ENCODE measurements around the gene GDPD3.
"Not testable (repeated sequence)": the region's sequence is repeated elsewhere in the genome, so short reads cannot be mapped to it uniquely, and the experiment has no call there.

GDPD3 gene, protein sequence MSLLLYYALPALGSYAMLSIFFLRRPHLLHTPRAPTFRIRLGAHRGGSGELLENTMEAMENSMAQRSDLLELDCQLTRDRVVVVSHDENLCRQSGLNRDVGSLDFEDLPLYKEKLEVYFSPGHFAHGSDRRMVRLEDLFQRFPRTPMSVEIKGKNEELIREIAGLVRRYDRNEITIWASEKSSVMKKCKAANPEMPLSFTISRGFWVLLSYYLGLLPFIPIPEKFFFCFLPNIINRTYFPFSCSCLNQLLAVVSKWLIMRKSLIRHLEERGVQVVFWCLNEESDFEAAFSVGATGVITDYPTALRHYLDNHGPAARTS

DNA sequence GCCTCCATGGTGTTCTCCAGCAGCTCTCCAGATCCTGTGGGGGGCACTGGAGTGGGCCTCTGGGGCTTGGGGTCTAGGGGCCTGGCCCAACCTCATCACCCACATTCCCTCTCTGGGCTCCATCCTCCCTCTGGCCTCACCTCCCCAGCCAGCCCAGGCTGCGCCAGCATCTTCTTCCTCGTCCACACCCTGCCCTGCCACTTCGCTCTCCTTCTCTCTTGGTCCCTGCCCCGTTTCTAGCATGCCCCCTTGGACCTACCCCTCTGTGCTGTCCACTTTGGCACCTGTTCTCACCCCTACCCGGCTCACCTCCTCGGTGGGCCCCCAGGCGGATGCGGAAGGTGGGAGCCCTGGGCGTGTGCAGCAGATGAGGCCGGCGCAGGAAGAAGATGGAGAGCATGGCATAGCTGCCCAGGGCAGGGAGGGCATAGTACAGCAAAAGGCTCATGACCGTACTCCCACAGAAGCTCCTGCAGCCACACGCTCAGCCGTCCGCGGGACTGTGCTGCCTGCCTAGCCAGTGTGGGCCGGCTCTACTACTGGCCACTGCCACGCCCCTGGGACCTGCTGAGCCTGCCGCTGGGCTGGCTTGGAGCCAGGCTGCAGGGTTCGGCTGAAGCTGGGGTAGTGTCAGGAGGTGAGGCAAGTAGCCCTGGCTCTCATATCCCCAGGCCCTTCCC, at the start of gene GDPD3:
Gene GDPD3, minus strand, starts transcription at position 507 of the 680 bp plus-strand sequence. Its CDS starts 59 bp downstream, at position 448.
- peak; percentile 77 for DNase-seq

DNA sequence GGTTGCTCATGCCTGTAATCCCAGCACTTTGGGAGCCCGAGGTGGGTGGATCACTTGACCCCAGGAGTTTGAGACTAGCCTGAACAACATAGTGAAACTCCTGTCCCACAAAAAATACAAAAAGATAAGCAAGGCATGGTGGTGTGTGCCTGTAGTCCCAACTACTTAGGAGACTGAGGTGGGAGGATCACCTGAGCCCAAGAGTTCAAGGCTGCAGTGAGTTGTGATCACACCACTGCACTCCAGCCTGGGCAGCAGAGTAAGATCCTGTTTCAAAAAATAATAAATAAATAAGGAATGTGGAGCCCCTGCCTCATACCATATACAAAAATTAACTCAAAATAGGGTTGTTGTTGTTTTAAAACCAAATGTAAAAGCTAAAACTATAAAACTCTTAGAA, 43.9 kb upstream of the GDPD3 start:
- no peak for DNase-seq

DNA sequence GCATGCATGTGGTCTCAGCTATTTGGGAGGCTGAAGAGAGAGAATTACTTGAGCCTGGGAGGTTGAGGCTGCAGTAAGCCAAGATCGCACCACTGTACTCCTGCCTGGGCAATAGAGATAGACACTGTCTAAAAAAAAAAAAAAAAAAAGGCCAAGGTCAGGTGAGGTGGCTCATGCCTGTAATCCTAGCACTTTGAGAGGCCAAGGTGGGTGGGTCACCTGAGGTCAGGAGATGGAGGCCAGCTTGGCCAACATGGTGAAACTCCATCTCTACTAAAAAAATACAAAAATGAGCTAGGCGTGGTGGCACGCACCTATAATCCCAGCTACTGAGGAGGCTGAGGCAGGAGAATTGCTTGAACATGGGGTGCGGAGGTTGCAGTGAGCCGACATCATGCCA, 41.9 kb upstream of the GDPD3 start:
- DNase-seq = no peak

DNA sequence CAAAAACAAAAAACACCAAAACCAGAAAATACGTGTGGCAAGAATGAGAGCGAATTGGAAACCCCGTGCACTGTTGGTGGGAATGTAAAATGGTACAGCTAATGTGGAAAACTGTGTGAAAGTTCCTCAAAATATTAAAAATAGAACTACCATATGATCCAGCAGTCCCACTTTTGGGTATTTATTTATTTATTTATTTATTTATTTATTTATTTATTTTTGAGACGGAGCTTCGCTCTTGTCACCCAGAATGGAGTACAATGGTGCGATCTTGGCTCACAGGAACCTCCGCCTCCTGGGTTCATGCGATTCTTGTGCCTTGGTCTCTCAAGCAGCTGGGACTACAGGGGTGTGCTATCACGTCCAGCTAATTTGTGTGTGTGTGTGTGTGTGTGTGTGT, 39.2 kb upstream of the GDPD3 start:
- DNase-seq = no peak

DNA sequence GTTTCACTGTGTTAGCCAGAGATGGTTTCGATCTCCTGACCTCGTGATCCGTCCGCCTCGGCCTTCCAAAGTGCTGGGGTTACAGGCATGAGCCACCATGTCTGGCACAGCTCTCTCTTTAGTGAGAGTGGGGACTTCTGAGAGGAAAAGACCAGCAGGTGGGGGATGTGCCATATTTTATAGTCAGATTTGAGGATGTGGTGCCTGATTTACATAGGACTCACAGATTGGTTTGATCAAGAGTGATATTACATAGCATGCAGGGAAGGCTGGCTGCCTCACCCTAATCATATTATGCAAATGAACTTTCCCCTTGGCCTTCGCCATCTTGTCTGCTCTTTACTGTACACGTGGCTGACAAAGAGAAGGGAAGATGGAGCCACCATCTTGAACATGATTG, 37.8 kb upstream of the GDPD3 start:
- DNase-seq = peak; percentile 82

DNA sequence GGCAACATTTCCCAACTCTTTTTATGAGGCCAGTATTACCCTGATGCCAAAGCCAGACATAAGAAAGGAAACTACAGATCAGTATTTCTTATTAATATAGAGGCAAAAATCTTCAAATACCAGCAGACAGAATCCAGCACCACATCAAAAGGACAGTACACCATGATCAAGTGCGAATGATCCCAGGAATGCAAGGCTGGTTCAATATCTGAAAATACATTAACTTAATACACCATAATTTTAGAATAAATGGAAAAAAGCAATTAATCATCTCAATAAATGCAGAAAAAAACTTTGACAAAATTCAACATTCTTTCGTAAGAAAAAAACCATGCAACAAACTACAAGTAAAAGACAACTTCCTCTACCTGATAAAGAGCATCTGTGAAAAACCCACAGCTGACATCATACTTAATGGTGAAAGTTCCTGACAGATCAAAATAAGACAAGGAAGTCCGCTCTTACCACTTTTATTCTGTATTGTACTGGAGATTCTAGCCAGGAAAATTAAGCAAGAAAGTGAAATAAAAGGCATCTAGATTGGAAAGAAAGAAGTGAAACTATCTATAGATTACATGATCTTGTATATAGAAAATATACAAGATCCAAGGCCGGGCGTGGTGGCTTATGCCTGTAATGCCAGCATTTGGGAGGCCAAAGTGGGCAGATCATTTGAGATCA, 36.1 kb upstream of the GDPD3 start:
- no peak for DNase-seq

DNA sequence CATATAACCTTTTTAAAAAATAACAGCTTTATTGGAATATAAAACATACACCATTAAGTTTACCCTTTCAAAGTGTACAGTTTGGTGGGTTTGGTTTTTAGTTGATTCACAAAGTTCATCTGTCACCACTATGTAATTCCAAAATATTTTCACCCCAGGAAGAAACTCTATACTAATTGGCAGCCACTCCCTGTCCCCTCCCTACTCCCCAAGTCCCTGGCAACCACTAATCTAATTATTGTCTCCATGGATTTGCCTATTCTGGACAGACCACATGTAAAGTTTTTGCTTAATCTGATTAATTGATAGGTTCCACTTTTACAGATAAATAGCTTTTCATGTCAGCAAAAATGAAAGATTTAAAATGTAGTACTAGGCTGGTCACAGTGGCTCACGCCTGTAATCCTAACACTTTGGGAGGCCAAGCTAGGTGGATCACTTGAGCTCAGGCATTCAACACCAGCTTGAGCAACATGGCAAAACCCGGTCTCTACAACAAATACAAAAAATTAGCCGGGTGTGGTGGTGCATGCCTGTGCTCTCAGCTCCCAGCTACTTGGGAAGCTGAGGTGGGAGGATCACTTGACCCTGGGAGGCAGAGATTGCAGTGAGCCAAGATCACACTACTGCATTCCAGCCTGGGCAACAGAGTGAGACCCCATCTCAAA, 34.6 kb upstream of the GDPD3 start:
- DNase-seq = no peak

DNA sequence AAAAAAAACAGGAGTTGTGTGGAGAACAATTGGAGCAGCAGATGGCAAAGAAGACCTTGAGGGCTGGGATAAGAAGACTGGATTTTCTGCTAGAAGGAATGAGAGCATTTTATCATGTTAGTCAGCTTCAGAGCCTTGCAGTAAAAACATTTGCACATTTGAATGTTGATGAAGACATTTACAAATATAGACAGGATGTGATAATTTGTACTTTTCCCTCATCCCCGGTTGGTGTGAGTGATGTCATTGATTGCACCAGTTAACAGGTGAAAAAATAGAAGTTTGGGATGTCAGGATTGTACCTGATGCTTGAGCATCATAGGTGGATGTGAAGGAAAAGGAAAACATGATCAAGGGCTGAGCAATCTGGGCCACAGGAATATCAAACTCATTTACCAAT, 32.3 kb upstream of the GDPD3 start:
- no peak for DNase-seq

DNA sequence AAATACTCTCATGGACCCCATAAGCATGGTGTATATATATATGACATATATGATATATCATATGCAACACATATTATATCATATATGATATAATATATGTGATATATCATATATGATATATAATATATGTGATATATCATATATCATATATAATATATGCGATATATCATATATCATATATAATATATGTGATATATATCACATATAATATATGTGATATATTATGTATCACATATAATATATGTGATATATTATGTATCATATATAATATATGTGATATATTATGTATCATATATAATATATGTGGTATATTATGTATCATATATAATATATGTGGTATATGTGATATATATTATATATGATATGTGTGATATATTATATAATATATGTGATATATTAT, 31.6 kb upstream of the GDPD3 start:
- DNase-seq = no peak

DNA sequence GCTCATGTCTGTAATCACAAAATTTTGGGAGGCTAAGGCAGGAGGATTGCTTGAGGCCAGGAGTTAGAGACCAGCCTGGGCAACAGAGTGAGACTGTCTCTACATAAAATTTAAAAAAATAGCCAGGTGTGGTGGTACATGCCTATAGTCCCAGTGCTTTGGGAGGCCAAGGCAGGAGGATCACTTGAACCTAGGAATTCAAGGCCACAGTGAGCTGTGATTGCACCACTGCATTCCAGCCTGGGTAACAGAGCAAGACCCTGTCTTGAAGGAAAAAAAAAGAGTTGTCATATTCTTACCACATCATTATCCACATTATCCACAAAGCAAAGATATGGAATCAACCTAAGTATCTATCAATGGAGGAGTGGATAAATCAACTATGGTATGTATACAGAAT, 30.7 kb upstream of the GDPD3 start:
- no peak for DNase-seq

DNA sequence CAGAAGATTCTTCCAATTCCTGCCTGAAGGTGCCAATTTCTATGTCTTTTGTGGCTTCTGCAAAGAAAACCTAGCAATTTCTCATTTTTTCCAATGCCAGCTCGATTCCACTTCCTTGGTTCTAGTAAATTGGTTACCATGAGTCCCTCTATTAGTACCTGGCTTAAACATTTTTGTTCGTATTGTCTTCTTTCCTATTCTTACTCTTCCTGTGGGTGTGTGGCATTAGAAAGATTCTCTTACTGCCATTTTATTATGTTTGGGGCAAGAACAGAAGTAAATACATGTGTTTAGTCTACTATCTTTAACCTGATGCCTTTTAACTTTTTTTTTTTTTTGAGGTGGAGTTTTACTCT, 30.0 kb upstream of the GDPD3 start:
- no peak for DNase-seq

DNA sequence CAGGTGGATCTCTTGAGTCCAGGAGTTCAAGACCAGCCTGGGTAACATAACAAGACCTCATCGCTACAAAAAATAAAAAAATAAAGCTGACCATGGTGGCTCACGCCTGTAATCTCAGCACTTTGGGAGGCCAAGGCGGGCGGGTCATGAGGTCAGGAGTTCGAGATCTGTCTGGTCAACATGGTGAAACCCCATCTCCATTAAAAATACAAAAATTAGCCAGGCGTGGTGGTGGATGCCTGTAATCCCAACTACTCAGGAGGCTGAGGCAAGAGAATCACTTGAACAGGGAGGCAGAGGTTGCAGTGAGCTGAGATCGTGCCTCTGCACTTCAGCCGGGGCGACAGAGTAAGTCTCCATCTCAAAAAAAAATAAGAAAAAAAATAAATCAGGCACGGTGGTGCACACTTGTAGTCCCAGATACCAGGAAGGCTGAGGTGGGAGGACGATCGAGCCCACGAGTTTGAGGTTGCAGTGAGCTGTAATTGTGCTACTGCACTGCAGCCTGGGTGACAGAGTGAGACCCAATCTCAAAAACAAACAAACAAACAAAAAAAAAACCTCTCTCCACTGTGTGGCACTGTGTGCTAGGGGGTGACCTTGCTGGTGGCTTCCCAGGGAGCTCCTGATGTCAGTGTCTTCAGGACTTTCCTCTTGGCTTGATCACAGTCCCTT, 29.5 kb upstream of the GDPD3 start:
- DNase-seq = peak; percentile 55

DNA sequence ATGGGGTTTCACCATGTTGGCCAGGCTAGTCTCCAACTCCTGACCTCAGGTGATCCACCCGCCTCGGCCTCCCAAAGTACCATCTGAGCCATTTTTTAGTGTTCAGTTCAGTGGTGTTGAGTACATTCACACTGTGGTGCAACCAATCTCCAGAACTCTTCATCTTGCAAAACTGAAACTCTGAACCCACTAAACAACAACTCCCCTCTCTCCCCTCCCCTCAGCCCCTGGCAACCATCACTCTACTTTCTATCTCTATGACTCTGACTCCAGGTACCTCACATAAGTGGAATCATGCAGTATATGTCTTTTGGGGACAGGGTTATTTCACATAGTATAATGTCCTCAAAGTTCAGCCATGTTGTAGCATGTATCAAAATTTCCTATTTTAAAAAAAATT, 28.4 kb upstream of the GDPD3 start:
- DNase-seq = no peak

DNA sequence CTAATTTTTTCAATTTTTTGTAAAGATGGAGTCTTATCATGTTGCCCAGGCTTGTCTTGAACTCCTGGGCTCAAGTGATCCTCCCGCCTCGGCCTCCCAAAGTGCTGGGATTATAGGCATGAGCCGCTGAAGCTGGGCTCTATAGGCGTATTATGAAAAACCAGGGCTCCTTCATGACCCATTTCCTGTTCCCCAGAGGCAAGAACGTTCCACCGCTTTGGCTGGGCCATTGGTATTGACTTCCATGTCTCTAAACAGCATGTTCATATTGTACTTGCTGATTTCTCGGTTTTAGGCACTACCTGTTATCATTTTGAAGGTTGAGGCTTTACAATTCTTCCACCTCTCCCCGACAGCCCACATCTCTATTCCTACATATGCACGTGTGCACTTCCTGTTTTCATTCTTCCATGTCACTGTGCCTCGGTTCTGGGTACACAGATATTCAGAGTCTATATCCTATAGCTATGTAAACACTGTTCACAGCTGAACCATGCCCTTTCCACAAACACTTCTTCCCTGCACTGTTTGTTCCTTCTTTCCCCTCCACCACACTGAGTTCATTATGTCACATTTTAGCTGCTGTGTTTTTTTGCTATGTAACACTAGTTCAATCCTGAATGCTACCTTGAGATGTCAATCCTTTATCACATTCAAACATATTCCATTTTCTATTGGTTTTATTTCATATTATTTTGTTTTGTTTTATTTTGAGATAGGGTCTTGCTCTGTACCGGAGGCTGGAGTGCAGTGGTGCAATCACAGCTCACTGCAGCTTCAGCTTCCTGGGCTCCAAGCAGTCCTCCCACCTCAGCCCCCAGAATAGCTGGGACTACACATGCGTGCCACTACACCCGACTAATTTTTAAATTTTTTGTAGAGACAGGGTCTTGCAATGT, 26.5 kb upstream of the GDPD3 start:
- peak; percentile 36 for DNase-seq

DNA sequence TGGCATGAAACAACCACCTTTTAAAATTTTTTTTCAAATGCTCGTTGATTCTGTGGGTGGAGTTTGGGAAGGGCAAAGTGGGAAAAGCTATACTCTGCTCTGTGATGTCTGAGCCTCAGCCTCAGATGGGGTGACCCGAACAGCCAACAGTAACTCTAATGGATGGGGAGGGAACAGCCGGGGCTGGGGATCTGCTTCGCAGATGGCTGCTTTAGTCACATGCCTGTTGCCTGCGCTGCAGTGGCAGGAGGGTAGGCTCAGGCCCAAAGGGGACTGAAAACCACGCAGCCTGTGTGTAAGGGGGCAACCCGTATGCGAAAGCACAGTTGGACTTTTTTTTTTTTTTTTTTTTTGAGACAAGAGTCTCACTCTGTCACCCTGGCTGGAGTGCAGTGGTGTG, 24.6 kb upstream of the GDPD3 start:
- DNase-seq = no peak

DNA sequence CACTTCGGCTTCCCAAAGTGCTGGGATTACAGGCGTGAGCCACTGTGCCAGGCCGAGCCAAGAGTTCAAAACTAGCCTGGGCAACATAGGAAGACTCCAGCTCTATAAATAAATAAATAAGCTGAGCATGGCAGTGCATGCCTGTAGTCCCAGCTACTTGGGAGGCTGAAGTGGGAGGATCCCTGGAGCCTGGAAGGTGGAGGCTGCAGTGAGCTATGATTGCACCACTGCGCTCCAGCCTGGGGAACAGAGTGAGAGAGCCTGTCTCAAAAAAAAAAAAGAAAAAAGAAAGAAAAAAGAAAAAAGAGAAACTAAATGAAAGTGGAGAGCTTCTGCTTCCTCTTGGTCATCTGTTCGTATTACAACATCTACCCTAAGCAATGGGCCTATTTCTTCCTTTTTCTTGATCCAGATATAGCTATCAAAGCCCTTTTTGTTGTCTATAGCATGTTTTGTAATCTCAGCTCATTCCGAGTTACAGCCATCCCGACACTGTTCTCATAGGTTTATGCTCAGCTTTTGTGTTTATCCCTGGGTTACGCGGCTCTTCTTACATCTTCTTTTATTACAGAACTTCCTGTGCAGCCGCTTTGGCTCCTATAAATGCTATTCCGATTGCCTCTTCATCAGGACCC, 23.8 kb upstream of the GDPD3 start:
- DNase-seq = no peak

DNA sequence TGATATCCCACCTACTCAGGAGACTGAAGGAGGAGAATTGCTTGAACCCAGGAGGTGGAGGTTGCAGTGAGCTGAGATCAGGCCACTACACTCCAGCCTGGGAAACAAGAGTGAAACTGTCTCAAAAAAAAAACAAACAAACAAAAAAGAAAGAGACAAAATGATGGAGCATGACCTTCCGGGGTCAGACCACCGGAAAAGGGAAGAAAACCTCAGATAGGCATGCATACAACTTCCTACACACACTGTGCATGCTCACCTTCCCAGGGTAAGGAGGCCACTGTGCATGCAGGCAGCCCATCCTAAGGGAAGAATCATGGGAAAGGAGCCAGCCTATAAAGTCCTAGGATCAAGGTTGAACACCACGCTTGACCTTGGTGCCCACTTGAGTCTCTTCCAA, 19.3 kb upstream of the GDPD3 start:
- DNase-seq = no peak

DNA sequence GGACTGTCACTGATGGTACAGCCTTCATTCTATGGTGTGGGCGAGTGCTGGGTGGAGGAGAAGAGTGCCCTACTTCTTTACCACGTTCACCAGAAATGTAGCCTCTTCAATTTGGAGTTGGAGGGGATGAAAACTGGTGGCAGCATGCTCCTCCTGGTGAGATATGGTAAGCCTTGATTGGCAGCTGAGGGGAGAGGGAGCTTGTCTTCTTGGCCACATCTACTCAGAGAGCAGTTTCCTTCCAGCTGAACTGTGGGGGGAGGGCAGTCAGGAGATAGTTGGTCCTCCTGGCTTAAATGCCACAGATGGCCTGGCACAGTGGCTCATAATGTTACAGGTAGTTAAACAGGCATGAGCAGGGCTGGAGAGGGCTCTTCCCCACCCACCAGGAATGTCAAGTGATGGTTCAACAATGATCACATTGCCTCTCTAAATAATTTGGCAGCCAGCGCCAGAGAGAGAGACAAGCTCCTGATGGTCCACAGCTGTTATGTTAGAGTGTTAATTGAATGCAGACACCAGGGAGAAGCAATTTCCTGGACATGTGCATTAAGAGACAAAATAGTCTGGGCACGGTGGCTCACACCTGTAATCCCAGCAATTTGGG, 18.6 kb upstream of the GDPD3 start:
- peak; percentile 70 for DNase-seq

DNA sequence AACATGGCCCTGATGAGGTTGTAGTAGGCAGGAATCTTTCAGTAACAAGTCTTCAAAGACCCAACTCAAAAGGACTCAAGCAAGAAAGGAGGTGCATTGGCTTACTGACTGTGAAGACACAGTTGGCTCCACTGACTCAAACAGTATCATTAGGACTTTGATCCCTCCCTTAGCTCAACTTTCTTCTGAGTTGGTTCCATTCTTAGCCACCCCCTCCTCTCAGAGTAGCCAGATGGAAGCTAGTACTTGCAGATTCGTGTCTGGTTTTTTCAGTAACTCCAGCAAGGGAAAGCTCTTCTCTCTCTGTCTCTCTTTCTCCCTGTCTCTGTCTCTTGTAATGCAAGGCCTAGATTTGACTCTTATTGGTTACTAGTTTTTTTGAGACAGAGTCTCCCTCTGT, 14.7 kb upstream of the GDPD3 start:
- no peak for DNase-seq

DNA sequence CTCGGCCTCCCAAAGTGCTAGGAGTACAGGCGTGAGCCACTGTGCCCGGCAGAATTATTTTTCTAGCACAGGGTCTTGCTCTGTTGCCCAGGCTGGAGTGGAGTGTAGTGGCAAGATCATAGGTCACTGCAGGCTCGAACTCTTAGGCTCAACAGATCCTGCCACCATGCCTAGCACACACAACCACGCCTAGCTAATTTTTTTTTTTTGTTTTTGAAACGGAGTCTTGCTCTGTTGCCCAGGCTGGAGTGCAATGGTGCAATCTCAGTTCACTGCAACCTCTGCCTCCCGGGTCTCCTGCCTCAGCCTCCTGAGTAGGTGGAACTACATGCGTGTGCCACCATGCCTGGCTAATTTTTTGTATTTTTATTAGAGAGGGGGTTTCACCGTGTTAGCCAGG, 12.4 kb upstream of the GDPD3 start:
- not testable (repeated sequence) for DNase-seq

DNA sequence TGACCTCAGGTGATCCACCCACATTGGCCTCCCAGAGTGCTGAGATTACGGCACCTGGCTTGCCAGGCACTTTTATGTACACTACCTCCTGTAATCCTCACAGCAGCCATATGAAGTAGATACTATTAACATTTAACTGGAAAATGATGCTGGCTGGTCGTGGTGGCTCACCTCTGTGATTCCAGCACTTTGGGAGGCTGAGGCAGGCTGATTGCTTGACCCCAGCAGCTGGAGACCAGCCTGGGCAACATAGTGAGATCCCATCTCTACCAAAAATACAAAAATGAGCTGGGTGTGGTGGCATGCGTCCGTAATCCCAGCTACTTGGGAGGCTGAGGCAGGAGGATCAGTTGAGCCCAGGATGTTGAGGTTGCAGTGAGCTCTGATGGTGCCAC, 11.6 kb upstream of the GDPD3 start:
- DNase-seq = no peak
